Coronary artery (tissue), 2 donors: ENCODE results near the gene B3GALT5.
A peak's percentile ranks its signal among the peaks of the same experiment; 100 is the strongest.

Experiments used
- DNase-seq: peaks from one replicate; pipeline ENCODE4 v3.0.0-alpha.2; 2017; ENCODE audit warnings: low spot score
- H3K27ac ChIP-seq, 2 donors: fragments of 200-600 bp; sonication (generic); one replicate each; pipeline ENCODE4 v1.5.1; 2016 to 2019
- H3K4me3 ChIP-seq: fragments of 200-600 bp; sonication (generic); 2 replicates; pipeline ENCODE4 v1.5.1; 2016; ENCODE audit warnings: mild to moderate bottlenecking, moderate library complexity
- CTCF ChIP-seq: fragments of 200-600 bp; sonication (generic); IDR thresholded peaks from one replicate; pipeline ENCODE4 v1.5.1; 2019; ENCODE audit warnings: antibody characterized with exemption

B3GALT5 gene

GRCh38 chr21:39651206-39651605 is 38.5 kb downstream of the B3GALT5 start:
- no peak overlapping the region for H3K4me3 ChIP-seq
- TF ChIP-seq CTCF = no peak
- H3K27ac ChIP-seq = no peak overlapping the region
- DNase-seq = peak; percentile 24

- Histone ChIP-seq H3K4me3 (no peak overlapping the region), H3K27ac (no peak overlapping the region)
- TF ChIP-seq CTCF = no peak
- DNase-seq = no peak
Measured at GRCh38 chr21:39654951-39655350, 42.2 kb downstream of the B3GALT5 start.

- no peak overlapping the region for H3K4me3 ChIP-seq
- no peak for TF ChIP-seq CTCF
- no peak for DNase-seq
- no peak overlapping the region for H3K27ac ChIP-seq
Measured at GRCh38 chr21:39655589-39655988, 42.8 kb downstream of the B3GALT5 start.

DNA sequence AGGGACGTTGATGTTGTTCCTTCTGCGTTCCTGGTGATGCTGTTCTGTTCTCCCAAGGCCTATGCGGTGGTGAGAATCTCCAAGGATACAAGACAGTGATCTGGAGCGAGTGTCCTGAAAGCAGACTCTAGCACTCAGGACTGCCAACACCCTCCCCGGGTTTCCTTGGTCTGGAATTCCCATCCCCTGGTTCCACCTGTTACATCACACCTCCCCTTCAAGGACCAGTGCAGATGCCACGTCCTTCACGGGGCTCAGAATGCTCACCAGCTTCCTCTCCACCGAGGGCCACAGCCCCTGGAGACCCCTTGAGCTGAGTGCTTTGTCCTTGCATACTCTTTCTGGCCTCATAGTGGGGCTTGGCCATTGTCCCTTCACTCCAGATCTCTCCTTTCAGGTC is 43.5 kb downstream of the B3GALT5 start:
- no peak for DNase-seq
- Histone ChIP-seq H3K4me3 (no peak overlapping the region), H3K27ac (no peak overlapping the region)
- no peak for TF ChIP-seq CTCF

GRCh38 chr21:39657091-39657689 is 44.5 kb downstream of the B3GALT5 start:
- no peak for TF ChIP-seq CTCF
- H3K27ac ChIP-seq = no peak overlapping the region
- DNase-seq = peak; percentile 19
- no peak overlapping the region for H3K4me3 ChIP-seq

- no peak for TF ChIP-seq CTCF
- Histone ChIP-seq H3K4me3 (no peak overlapping the region), H3K27ac (no peak overlapping the region)
- peak; percentile 11 for DNase-seq
Measured at GRCh38 chr21:39658066-39658465, 45.3 kb downstream of the B3GALT5 start.

- TF ChIP-seq CTCF = no peak
- no peak for DNase-seq
- Histone ChIP-seq H3K27ac (no peak overlapping the region), H3K4me3 (no peak overlapping the region)
Measured at GRCh38 chr21:39659070-39659815, 46.5 kb downstream of the B3GALT5 start.
